LNCAP (cell line): ENCODE data around the gene SBNO2.

ENCODE experiments used
- CTCF ChIP-seq: fragments of 450-650 bp; IDR thresholded peaks from 2 replicates; pipeline ENCODE4 v1.5.1; 2017; ENCODE audit warnings: mild to moderate bottlenecking

SBNO2 gene

DNA sequence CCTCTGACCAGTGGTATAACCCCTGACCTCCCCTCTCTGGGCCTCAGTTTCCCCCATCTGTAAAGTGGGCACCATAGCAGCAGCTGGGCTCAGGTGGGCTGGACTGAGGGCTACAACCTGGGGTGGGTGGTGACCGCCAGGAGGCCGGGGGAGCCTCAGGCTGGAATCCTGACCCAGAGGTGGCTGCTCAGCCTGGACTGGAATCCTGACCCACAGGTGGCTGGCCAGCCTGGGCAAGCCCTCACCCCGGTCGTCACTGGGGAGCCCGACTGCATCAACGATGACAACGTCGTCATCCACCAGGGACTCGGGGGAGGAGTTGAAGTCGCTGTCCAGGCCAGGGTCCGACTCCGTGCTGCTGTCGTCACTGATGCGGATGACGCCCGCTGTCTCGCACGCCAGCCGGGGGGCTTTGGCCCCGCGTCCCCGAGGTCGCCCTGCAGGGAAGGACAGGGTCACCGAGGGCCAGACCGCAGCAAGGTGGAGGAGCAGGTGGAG is 60.0 kb downstream of the SBNO2 start:
- TF ChIP-seq CTCF, result no peak

- peak; percentile 90 for TF ChIP-seq CTCF
These were observed 60.8 kb downstream of the SBNO2 start for GRCh38 chr19:1113030-1113985.

GRCh38 chr19:1112268-1113029 is 61.6 kb downstream of the SBNO2 start:
- TF ChIP-seq CTCF, result no peak

DNA sequence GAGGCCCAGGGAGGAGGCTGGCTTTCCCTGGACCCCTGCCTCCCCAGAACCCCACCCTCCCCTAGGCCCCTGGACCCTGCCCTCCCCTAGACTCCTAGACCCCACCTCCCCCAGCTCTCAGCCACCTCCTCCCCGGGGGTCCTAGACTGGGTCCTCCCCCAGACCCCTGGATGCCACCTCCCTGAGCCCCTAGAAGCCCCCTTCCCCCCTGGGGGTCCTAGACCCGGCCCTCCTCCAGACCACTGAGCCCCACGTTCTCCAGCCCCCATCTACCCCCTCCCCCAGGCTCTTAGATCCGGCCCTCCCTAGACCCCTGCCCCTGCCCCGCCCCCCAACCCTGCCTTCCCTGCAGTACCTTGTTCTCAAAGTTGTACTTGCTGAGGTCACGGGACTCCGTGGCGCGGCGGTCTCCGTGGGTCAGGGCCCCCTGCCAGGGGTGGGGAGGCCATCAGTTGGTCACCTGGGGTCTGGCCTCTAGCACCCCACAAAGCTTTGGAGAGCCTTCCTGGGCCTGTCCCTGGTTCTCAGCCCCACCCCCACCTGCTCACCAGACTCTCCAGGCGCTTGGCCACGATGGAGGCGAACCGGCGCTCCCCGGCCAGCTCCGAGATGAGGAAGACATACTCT is 62.3 kb downstream of the SBNO2 start:
- TF ChIP-seq CTCF, result no peak

DNA sequence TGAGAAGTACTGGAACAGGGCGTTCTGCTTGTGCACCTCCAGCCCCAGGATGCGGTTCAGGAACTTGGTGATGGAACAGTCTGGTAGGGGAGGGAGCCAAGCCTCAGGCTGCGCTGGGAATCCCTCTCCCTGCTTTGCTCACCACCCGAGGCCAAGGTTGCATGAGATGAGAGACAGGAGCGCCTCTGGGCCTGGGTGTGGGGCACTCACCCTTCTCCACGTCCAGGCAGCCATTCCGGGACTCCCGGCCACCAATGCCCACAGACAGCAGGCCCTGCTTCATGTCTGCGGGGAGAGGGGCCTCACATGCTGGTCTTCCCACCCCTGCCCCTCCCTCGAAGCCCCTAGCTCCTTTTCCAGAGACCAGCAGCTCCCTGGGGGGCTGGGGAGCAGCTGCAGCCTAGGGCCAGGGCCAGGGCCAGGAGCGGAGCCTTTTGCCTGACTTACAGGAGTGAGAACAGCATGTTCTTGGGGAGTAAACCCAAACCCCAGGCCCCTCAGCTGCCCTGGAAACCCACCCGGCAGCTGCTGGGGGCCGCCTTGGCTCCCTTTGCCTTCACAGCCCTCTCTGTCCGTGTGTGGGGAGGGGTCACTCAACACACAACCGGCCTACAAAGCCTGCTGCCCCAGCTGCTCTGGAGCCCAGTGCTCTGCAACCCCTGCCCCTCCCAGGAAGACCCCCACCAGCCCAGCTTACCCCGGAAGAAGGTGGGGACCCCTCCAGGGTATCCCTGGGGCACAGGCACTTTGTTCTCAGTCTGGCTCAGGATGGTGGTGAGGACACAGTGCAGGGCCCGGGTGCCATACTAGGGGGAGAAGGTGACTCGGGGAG is 63.0 kb downstream of the SBNO2 start:
- no peak for TF ChIP-seq CTCF

DNA sequence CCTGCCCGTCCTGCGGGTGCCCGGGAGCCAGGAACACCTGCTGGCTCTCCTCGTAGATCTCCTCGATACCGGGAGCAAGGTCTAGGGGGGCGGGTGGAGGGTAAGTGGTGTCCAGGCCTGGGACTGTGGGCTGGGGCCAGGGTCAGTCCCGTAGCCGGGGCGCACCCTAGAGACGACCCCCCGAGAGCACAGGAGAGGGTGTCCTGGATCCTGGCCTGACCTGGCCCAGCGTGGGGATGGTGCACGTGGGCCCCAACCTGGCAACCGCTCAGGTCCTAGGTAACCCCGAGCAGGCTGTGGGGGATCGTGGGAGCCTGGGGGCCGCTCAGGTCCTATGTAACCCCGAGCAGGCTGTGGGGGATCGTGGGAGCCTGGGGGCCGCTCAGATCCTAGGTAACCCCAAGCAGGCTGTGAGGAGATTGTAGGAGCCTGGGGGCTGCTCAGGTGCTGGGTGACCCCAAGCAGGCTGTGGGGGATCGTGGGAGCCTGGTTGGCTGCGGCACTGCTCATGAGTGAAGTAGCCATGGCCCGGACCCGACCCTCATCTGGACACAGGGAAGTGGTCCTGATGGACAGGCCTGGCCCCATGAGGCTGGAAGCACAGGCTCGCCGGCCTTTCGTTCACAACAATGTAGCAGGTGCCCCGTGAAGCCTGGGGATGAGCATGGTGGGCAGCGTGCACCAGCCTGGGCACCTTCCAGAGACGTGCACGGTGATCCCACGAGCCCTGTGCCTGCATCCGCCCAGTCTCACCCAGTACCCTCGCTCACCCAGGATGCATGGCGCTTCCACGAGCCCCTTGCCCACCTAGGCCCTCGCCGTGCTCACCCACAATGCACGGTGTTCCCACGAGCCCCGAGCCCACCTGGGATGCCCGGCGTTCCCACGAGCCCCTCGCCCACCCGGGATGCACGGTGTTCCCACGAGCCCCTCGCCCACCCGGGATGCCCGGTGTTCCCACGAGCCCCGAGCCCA is 64.1 kb downstream of the SBNO2 start:
- no peak for TF ChIP-seq CTCF
